Ovary (tissue), 9 donors: ENCODE results near the gene IRF2BP2. TPM values are rescaled to one million over a fixed set of nuclear protein-coding genes. Genes with fewer than 3 reads are reported as not detected.
A peak's percentile ranks its signal among the peaks of the same experiment; 100 is the strongest.

Source experiments
- DNase-seq, 5 donors: peaks; one replicate each; pipeline ENCODE4 v3.0.0-alpha.2; 2019 to 2020
- H3K27ac ChIP-seq, 2 donors: fragments of 200-600 bp; one replicate each; pipeline versions ENCODE4 v1.5.1 to v1.8.0; 2019 to 2022
- H3K27me3 ChIP-seq: fragments of 200-600 bp; one replicate; pipeline ENCODE4 v1.8.0; 2022
- H3K36me3 ChIP-seq: fragments of 200-600 bp; sonication (generic); one replicate; pipeline ENCODE4 v1.5.1; 2019
- H3K4me1 ChIP-seq: one replicate; pipeline ENCODE4 v1.8.1; 2013; ENCODE audit warnings: mild to moderate bottlenecking, moderate library complexity; ENCODE audit not compliant: insufficient read depth
- H3K4me3 ChIP-seq: fragments of 200-600 bp; sonication (generic); one replicate; pipeline ENCODE4 v1.5.1; 2017
- H3K9me3 ChIP-seq, 2 donors: fragments of 200-600 bp in 1 of 2; sonication (generic) in 1 of 2; one replicate each; pipeline versions ENCODE4 v1.5.1 to v1.8.1; 2013 to 2019; ENCODE audit warnings: mild to moderate bottlenecking in 1 of 2, moderate library complexity in 1 of 2
- CTCF ChIP-seq, 3 donors: fragments of 450-650 bp in 2 of 3; fragments of 200-600 bp in 1 of 3; IDR thresholded peaks; one replicate each; pipeline versions ENCODE4 v1.5.1 to v1.8.0; 2016 to 2022; ENCODE audit warnings: antibody characterized with exemption in 3 of 3, mild to moderate bottlenecking in 1 of 3
- EP300 ChIP-seq: sonication (generic); formaldehyde crosslinking; IDR thresholded peaks from one replicate; pipeline ENCODE4 v1.6.1; 2017; ENCODE audit warnings: antibody characterized with exemption
- POLR2A ChIP-seq: fragments of 450-650 bp; IDR thresholded peaks from one replicate; pipeline ENCODE4 v1.6.1; 2017; ENCODE audit warnings: antibody characterized with exemption, mild to moderate bottlenecking, moderate library complexity
- WGBS, 3 donors: extraction: QIAGEN DNeasy Blood & Tissue Kit in 1 of 3; methylation state at CpG; one replicate each; pipeline versions ENCODE4 v1.1.5 to v1.1.7; 2013 to 2017; 5-methylcytosine and 5-hydroxymethylcytosine counted together
- intact Hi-C, 4 donors: fragments of 100-400 bp; cut with DNase I; formaldehyde crosslinking; loops; one replicate each; pipeline versions ENCODE4 v1.11.0 to v1.15.1; 2022 to 2023
- polyA plus RNA-seq, 2 donors: library from polyadenylated mRNA; stranded (reverse); fragments of 200-250 nt in 1 of 2; fragments of 350-450 nt in 1 of 2; fragmentation: Illumina TruSeq in 1 of 2; extraction: RNeasy Lipid Tissue Mini Kit (QIAGEN cat#74804) in 1 of 2; gene quantifications; one replicate each; pipeline ENCODE4 v1.2.3, GENCODE V29; 2013 to 2014
- total RNA-seq, 7 donors: library from RNA; depleted of rRNA in 2 of 7; stranded (reverse); fragments of >200 nt in 2 of 7; fragmentation: NEBNext Ultra II Directional in 3 of 7; extraction: Animal tissue kit (Norgen Biotek cat#: 25700) in 3 of 7; gene quantifications; one replicate each; pipeline versions ENCODE4 v1.1.0 to v1.2.4, GENCODE V29; 2016 to 2023
- donor health status: DM: no; HTN: no; CAD: no; lungs with moderate emphysema.
- donor health status: DM: no; HTN: no; CAD: no.
- donor health status: Bipolar disorder and iron deficiency.
- donor health status: DM: yes; HTN: yes; CAD: no.
- donor health status: DM: no; HTN: no; CAD: no.
- donor health status: DM: yes; HTN: yes; CAD: no.

Gene IRF2BP2
- total and polyA plus RNA-seq, 9 donors, result 66.9 to 180 (median 110) TPM

GRCh38 chr1:234621127-234621468 is 11.1 kb upstream of the IRF2BP2 start:
- no peak for DNase-seq
- Histone ChIP-seq H3K4me3 (no peak overlapping the region), H3K4me1 (peaks cover 9% of the 10 kb centered on the region), H3K9me3 (no peaks in the 10 kb centered on the region), H3K27me3 (no peaks in the 10 kb centered on the region), H3K27ac (no peak overlapping the region), H3K36me3 (no peaks in the 10 kb centered on the region)
- intact Hi-C loops, result loop anchor here in 1 of 4 donors (10.0 kb wide), 1 partner anchor 54 kb away; no protein-coding TSS in a partner anchor
- 91 to 96% (median 91%) methylated on average over 3 of the region's 3 CpGs for WGBS, 3 donors
- TF ChIP-seq POLR2A (no peak), CTCF (IDR thresholded peaks at IDR 0.05) (no peak), EP300 (no peak)

- WGBS, 3 donors, result 71 to 80% (median 73%) methylated on average over 6 of the region's 6 CpGs
- intact Hi-C loops, result loop anchor here in 1 of 4 donors (10.0 kb wide), 1 partner anchor 54 kb away; no protein-coding TSS in a partner anchor
- Histone ChIP-seq H3K36me3 (no peaks in the 10 kb centered on the region), H3K4me1 (peaks cover 9% of the 10 kb centered on the region), H3K27me3 (no peaks in the 10 kb centered on the region), H3K4me3 (no peak overlapping the region), H3K9me3 (no peaks in the 10 kb centered on the region), H3K27ac (peak overlapping the region in 1 of 2 donors; percentile 59)
- TF ChIP-seq POLR2A (no peak), EP300 (no peak), CTCF (IDR thresholded peaks at IDR 0.05) (no peak)
- DNase-seq, result no peak
These were observed 10.5 kb upstream of the IRF2BP2 start for GRCh38 chr1:234620272-234621126.

GRCh38 chr1:234619794-234620247 is 9.8 kb upstream of the IRF2BP2 start:
- H3K4me1 ChIP-seq, result peaks cover 9% of the 10 kb centered on the region
- WGBS, 3 donors, result 39 to 54% (median 52%) methylated on average over 6 of the region's 6 CpGs

GRCh38 chr1:234619071-234619480 is 9.1 kb upstream of the IRF2BP2 start:
- no peak overlapping the region for H3K4me3 ChIP-seq
- TF ChIP-seq EP300 (no peak), POLR2A (no peak), CTCF (IDR thresholded peaks at IDR 0.05) (no peak)
- peaks cover 11% of the 10 kb centered on the region for H3K4me1 ChIP-seq
- no peak for DNase-seq
- no peaks in the 10 kb centered on the region for H3K27me3 ChIP-seq
- intact Hi-C loops, result no loop called here
- H3K27ac ChIP-seq, result peak overlapping the region in 1 of 2 donors; percentile 59
- H3K36me3 ChIP-seq, result no peaks in the 10 kb centered on the region
- WGBS, 3 donors, result 52 to 70% (median 58%) methylated on average over 3 of the region's 3 CpGs
- H3K9me3 ChIP-seq, result no peaks in the 10 kb centered on the region

More at GRCh38 chr1:234619794-234620247, 9.8 kb upstream of the IRF2BP2 start:
- intact Hi-C loops, result loop anchor here in 1 of 4 donors (10.0 kb wide), 1 partner anchor 55 kb away; no protein-coding TSS in a partner anchor
- Histone ChIP-seq H3K9me3 (no peaks in the 10 kb centered on the region), H3K4me3 (no peak overlapping the region), H3K27me3 (no peaks in the 10 kb centered on the region), H3K36me3 (no peaks in the 10 kb centered on the region), H3K27ac (peak overlapping the region in 1 of 2 donors; percentile 59)
- TF ChIP-seq CTCF (IDR thresholded peaks at IDR 0.05), result no peak
- no peak for TF ChIP-seq EP300
- TF ChIP-seq POLR2A, result no peak
- no peak for DNase-seq
